Measurements from ENCODE around the gene CDK14.

CDK14 gene

GRCh38 chr7:91140286-91140685, 544.2 kb downstream of the CDK14 start:
- Histone ChIP-seq H3K9ac (ENCODE audit: low read depth, low read length) (no peak overlapping the region), H3K4me2 (ENCODE audit: insufficient read depth, low read length) (no peak overlapping the region), H3K27ac (ENCODE audit: low read length) (no peak overlapping the region), H3K4me3 (ENCODE audit: low read depth in 1 of 2, low read length in 2 of 2) (no peak overlapping the region), H3K27me3 (ENCODE audit: insufficient read depth, low read length, poor library complexity) (peaks cover 5% of the 10 kb centered on the region), H4K20me1 (ENCODE audit: insufficient read depth, low read length) (no peaks in the 10 kb centered on the region), H3K79me2 (ENCODE audit: insufficient read depth, low read length) (no peaks in the 10 kb centered on the region), H3K36me3 (ENCODE audit: insufficient read depth, low read length) (no peaks in the 10 kb centered on the region), H3K9me3 (ENCODE audit: insufficient read depth, low read length, severe bottlenecking) (no peaks in the 10 kb centered on the region), H2AFZ (ENCODE audit: low read depth, low read length) (no peak overlapping the region), H3K4me1 (ENCODE audit: insufficient read depth, low read length) (no peaks in the 10 kb centered on the region)
- ATAC-seq (ENCODE audit: insufficient read depth, low read depth) (no peak), DNase-seq (no peak)
- TF ChIP-seq EZH2 (IDR thresholded peaks at IDR 0.05; ENCODE audit: borderline replicate concordance, low read depth, low read length, severe bottlenecking) (no peak), CTCF (IDR thresholded peaks at IDR 0.05; ENCODE audit: borderline replicate concordance, extremely low read depth, low read length, poor library complexity, severe bottlenecking) (no peak)

GRCh38 chr7:91140982-91141381, 544.9 kb downstream of the CDK14 start:
- Histone ChIP-seq H2AFZ (ENCODE audit: low read depth, low read length) (no peak overlapping the region), H3K79me2 (ENCODE audit: insufficient read depth, low read length) (no peaks in the 10 kb centered on the region), H3K4me3 (ENCODE audit: low read depth in 1 of 2, low read length in 2 of 2) (no peak overlapping the region), H3K9me3 (ENCODE audit: insufficient read depth, low read length, severe bottlenecking) (no peaks in the 10 kb centered on the region), H3K9ac (ENCODE audit: low read depth, low read length) (no peak overlapping the region), H3K27ac (ENCODE audit: low read length) (no peak overlapping the region), H3K4me2 (ENCODE audit: insufficient read depth, low read length) (no peak overlapping the region), H4K20me1 (ENCODE audit: insufficient read depth, low read length) (no peaks in the 10 kb centered on the region), H3K36me3 (ENCODE audit: insufficient read depth, low read length) (no peaks in the 10 kb centered on the region), H3K4me1 (ENCODE audit: insufficient read depth, low read length) (no peaks in the 10 kb centered on the region), H3K27me3 (ENCODE audit: insufficient read depth, low read length, poor library complexity) (no peaks in the 10 kb centered on the region)
- no peak for DNase-seq
- ATAC-seq (ENCODE audit: insufficient read depth, low read depth), result no peak
- TF ChIP-seq EZH2 (IDR thresholded peaks at IDR 0.05; ENCODE audit: borderline replicate concordance, low read depth, low read length, severe bottlenecking) (no peak), CTCF (IDR thresholded peaks at IDR 0.05; ENCODE audit: borderline replicate concordance, extremely low read depth, low read length, poor library complexity, severe bottlenecking) (no peak)

- Histone ChIP-seq H4K20me1 (ENCODE audit: insufficient read depth, low read length) (no peaks in the 10 kb centered on the region), H3K79me2 (ENCODE audit: insufficient read depth, low read length) (no peaks in the 10 kb centered on the region), H3K9ac (ENCODE audit: low read depth, low read length) (no peak overlapping the region), H3K27ac (ENCODE audit: low read length) (no peak overlapping the region), H2AFZ (ENCODE audit: low read depth, low read length) (no peak overlapping the region), H3K4me2 (ENCODE audit: insufficient read depth, low read length) (no peak overlapping the region), H3K4me1 (ENCODE audit: insufficient read depth, low read length) (no peaks in the 10 kb centered on the region), H3K4me3 (ENCODE audit: low read depth in 1 of 2, low read length in 2 of 2) (no peak overlapping the region), H3K9me3 (ENCODE audit: insufficient read depth, low read length, severe bottlenecking) (no peaks in the 10 kb centered on the region), H3K27me3 (ENCODE audit: insufficient read depth, low read length, poor library complexity) (no peaks in the 10 kb centered on the region), H3K36me3 (ENCODE audit: insufficient read depth, low read length) (no peaks in the 10 kb centered on the region)
- ATAC-seq (ENCODE audit: insufficient read depth, low read depth), result no peak
- TF ChIP-seq EZH2 (IDR thresholded peaks at IDR 0.05; ENCODE audit: borderline replicate concordance, low read depth, low read length, severe bottlenecking) (no peak), CTCF (IDR thresholded peaks at IDR 0.05; ENCODE audit: borderline replicate concordance, extremely low read depth, low read length, poor library complexity, severe bottlenecking) (no peak)
- no peak for DNase-seq
These were observed 546.6 kb downstream of the CDK14 start for GRCh38 chr7:91142743-91143142.

Measured in DND-41 (cell line).